Breast epithelium (tissue), 4 donors: ENCODE measurements around the gene BRCA1. TPM values are rescaled to one million over a fixed set of nuclear protein-coding genes. Genes with fewer than 3 reads are reported as not detected.

ENCODE experiments used
- DNase-seq, 2 donors: peaks; one replicate each; pipeline ENCODE4 v3.0.0-alpha.2; 2019; ENCODE audit warnings: low spot score in 2 of 2
- H3K27ac ChIP-seq, 2 donors: fragments of 200-600 bp; sonication (generic) in 1 of 2; one replicate each; pipeline ENCODE4 v1.5.1; 2016 to 2019; ENCODE audit warnings: mild to moderate bottlenecking in 1 of 2
- H3K27me3 ChIP-seq, 2 donors: fragments of 200-600 bp; sonication (generic) in 1 of 2; one replicate each; pipeline versions ENCODE4 v1.5.1 to v1.6.0; 2017 to 2019; ENCODE audit warnings: control low read depth in 1 of 2, mild to moderate bottlenecking in 1 of 2
- H3K36me3 ChIP-seq: fragments of 200-600 bp; one replicate; pipeline ENCODE4 v1.5.1; 2019
- H3K4me1 ChIP-seq, 2 donors: fragments of 200-600 bp; sonication (generic); one replicate each; pipeline ENCODE4 v1.5.1; 2016 to 2019; ENCODE audit warnings: control low read depth in 1 of 2
- H3K4me3 ChIP-seq, 3 donors: fragments of 200-600 bp; sonication (generic); 1 replicate in 2 of 3; 2 replicates in 1 of 3; pipeline ENCODE4 v1.5.1; 2016 to 2019; ENCODE audit warnings: mild to moderate bottlenecking in 3 of 3, moderate library complexity in 2 of 3
- H3K9me3 ChIP-seq, 2 donors: fragments of 200-600 bp; sonication (generic) in 1 of 2; one replicate each; pipeline ENCODE4 v1.5.1; 2016 to 2019; ENCODE audit warnings: control low read depth in 1 of 2
- POLR2A ChIP-seq: fragments of 450-650 bp; IDR thresholded peaks from one replicate; pipeline ENCODE4 v1.6.1; 2016; ENCODE audit warnings: antibody characterized with exemption, mild to moderate bottlenecking, moderate library complexity
- POLR2AphosphoS5 ChIP-seq, 3 donors: sonication (generic); formaldehyde crosslinking; IDR thresholded peaks; one replicate each; pipeline ENCODE4 v1.6.1; 2017; ENCODE audit warnings: antibody characterized with exemption in 3 of 3
- intact Hi-C: fragments of 100-400 bp; cut with DNase I; formaldehyde crosslinking; loops from one replicate; pipeline ENCODE4 v1.15.1; 2023; ENCODE audit warnings: low total_unique reads
- total RNA-seq, 3 donors: library from RNA; depleted of rRNA; stranded (reverse); fragments of >200 nt; gene quantifications; one replicate each; pipeline ENCODE4 v1.1.0, GENCODE V29; 2016
- TF ChIP-seq, protein P1 (sequence below), 3 donors: fragments of 450-650 bp; IDR thresholded peaks; one replicate each; pipeline ENCODE4 v1.5.1; 2016 to 2017; ENCODE audit warnings: antibody characterized with exemption in 3 of 3, mild to moderate bottlenecking in 3 of 3, moderate library complexity in 3 of 3

BRCA1 gene
- total RNA-seq, 3 donors from 2014 or later = 5.2 to 8.9 (median 7.4) TPM

DNA sequence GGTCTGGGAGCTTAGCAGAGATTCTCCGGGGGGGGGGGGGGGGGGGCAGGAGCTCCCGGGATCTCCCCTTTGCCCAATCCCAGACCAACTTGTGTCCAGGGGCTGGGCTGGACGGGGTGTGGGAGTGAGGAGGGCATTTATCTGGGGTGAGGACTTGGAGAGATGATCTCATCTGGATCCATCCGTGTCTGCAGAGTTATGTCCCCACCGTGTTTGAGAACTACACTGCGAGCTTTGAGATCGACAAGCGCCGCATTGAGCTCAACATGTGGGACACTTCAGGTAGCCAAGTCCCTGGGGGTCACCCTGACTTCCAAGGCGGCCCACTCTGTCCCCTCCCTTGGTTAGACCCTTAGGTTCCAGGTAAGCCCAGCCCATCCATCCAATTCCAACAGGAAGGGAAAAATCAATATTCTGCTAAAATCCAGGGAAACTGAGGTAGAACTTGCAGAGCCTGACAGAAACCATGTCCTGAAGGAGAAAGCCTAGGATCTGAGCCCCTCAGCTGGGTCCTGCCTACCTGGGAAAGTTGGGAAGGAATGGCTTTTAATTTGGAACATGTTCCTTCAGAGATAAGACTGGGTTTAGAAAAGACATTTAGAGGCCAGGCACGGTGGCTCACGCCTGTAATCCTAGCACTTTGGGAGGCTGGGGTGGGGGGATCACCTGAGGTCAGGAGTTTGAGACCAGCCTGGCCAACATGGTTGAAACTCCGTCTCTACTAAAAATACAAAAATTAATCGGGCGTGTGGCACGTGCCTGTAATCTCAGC, 99.2 kb downstream of the BRCA1 start:
- Histone ChIP-seq H3K27me3 (no peaks in the 10 kb centered on the region), H3K4me1 (no peaks in the 10 kb centered on the region), H3K9me3 (no peaks in the 10 kb centered on the region), H3K36me3 (no peaks in the 10 kb centered on the region), H3K27ac (peak overlapping the region; percentile 88), H3K4me3 (peak overlapping the region in 2 of 3 donors; percentile 64 to 70)
- intact Hi-C loops = no loop called here
- TF ChIP-seq POLR2A = no peak
- TF ChIP-seq, protein P1, sequence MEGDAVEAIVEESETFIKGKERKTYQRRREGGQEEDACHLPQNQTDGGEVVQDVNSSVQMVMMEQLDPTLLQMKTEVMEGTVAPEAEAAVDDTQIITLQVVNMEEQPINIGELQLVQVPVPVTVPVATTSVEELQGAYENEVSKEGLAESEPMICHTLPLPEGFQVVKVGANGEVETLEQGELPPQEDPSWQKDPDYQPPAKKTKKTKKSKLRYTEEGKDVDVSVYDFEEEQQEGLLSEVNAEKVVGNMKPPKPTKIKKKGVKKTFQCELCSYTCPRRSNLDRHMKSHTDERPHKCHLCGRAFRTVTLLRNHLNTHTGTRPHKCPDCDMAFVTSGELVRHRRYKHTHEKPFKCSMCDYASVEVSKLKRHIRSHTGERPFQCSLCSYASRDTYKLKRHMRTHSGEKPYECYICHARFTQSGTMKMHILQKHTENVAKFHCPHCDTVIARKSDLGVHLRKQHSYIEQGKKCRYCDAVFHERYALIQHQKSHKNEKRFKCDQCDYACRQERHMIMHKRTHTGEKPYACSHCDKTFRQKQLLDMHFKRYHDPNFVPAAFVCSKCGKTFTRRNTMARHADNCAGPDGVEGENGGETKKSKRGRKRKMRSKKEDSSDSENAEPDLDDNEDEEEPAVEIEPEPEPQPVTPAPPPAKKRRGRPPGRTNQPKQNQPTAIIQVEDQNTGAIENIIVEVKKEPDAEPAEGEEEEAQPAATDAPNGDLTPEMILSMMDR (IDR thresholded peaks at IDR 0.05) = no peak
- TF ChIP-seq POLR2AphosphoS5 (IDR thresholded peaks at IDR 0.05) = no peak
- DNase-seq = no peak

DNA sequence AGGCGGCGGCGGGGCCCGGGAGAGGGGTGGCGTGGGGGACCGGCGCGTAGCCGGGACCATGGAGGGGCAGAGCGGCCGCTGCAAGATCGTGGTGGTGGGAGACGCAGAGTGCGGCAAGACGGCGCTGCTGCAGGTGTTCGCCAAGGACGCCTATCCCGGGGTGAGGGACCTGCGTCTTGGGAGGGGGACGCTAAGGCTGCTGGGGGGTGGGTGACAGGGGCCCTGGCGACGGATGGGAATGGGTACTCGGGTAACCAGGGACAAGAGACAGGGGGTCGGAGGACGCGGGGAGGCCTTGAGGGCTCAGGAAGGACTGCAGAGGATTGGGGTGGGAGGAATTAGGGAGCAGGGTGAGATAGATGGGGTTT, 99.9 kb downstream of the BRCA1 start:
- H3K27ac ChIP-seq = peak overlapping the region; percentile 88
- intact Hi-C loops = no loop called here
- H3K9me3 ChIP-seq = no peaks in the 10 kb centered on the region
- no peaks in the 10 kb centered on the region for H3K27me3 ChIP-seq
- DNase-seq = no peak
- H3K4me3 ChIP-seq = peak overlapping the region; percentile 43 to 70 (median 64)
- TF ChIP-seq POLR2A = no peak
- no peak for TF ChIP-seq POLR2AphosphoS5 (IDR thresholded peaks at IDR 0.05)
- TF ChIP-seq, protein P1 (IDR thresholded peaks at IDR 0.05) = no peak
- no peaks in the 10 kb centered on the region for H3K36me3 ChIP-seq
- no peaks in the 10 kb centered on the region for H3K4me1 ChIP-seq

DNA sequence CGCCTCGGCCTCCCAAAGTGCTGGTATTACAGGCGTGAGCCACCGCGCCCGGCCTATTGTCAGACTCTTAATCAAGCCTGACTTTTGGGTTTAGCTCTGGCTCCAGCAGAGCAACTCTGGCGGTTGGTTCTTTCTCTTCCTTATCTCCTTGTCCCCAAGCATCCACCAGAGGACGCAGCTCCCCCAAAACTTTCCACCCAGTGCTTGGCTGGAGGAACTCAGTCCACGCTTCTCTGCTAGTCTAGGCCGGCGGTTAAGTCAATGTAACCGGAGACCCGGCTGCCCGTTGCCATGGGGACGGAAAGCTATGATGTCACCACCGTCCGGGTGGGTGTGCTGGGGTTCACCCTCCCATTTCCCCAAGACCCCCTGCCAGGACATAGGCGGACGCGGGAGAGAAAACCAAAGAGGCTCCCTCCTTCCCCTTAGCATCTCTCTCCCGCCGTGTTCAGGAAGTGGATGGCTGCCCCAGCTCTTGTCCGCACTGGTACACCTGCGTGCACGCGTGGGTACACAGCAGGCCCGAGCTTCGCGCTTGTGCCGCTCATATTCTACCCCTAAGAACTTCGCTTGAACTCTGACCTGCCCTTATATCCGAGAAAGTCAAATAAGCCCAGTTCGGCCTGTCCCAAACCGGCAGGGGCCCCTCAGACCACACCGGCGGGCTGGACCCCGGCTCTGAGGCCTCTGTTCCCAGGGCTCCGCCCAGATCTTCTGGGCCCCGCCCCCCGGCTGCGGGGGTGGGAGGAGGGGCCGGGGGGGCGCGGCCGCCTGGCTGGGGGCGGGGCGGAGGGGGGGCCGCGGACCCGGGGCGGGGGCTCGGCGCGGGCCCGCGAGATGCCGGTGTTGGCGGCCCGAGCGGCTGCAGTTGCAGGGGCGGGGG, 100.5 kb downstream of the BRCA1 start, which contains the start of gene RND2:
TSS of gene RND2 (plus strand) at position 825 of the 883 bp plus-strand sequence. CDS start 117 bp downstream, outside the sequence.
- TF ChIP-seq POLR2AphosphoS5 (IDR thresholded peaks at IDR 0.05) = peak; percentile 51 to 60 (median 57)
- peak; percentile 35 for TF ChIP-seq POLR2A
- TF ChIP-seq, protein P1 (IDR thresholded peaks at IDR 0.05) = peak; percentile 71 to 76 (median 73)

DNA sequence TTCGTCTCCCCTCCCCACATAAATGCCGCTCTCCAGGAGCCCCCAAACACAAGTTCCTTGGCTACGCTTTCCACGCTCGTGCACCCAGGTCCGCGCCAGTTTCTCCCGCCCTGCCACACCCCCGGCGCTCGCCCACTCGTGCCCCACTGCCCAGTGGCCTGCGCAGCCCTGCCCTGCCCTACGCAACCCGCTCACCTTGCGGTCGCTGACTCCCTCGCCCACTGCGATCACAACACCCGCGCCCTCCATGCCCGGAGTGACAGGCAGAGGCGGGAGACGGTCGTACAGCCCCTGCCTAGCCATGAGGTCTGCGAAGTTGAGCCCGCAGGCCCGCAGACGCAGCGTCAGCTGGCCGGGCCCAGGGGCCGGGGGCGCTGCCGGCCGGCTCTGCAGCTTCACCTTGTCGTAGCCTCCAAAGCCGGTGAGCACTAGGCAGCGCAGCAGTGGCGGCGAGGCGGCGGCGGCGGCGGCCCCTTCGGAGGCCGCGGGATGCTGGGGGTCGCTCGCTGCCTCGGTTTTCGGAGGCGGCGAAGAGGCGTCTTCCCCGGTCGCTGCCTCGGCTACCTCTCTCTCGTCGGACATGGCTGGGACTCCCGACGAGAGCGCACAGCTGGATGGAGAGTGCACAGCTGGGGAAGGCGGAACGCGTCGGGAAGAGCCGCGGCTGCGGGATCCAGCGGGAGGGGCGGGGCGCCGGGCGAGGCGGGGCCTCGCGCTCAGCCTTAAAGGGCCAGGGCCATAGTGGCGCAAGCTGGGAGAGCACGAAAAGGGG, 103.2 kb downstream of the BRCA1 start, which contains the start of gene VAT1:
TSS of gene VAT1 (minus strand) at position 645 of the 772 bp plus-strand sequence. CDS start at position 582, 63 bp downstream.
- no peaks in the 10 kb centered on the region for H3K27me3 ChIP-seq
- H3K4me1 ChIP-seq = no peaks in the 10 kb centered on the region
- no peaks in the 10 kb centered on the region for H3K36me3 ChIP-seq
- peak within 1 kb of the TSS; percentile 90 to 97 for H3K27ac ChIP-seq
- intact Hi-C loops = loop anchor here (5.0 kb wide), 1 partner anchor 350 kb away; no protein-coding TSS in a partner anchor
- TF ChIP-seq, protein P1 (IDR thresholded peaks at IDR 0.05) = no peak
- TF ChIP-seq POLR2A (no peak), POLR2AphosphoS5 (IDR thresholded peaks at IDR 0.05) (peak in 2 of 3 donors; percentile 25 to 82)
- peak within 1 kb of the TSS; percentile 82 to 100 (median 90) for H3K4me3 ChIP-seq
- H3K9me3 ChIP-seq = no peaks in the 10 kb centered on the region
- DNase-seq = peak; percentile 66 to 76

More for the DNA sequence above, 100.5 kb downstream of the BRCA1 start, which contains the start of gene RND2:
- Histone ChIP-seq H3K9me3 (no peaks in the 10 kb centered on the region), H3K27me3 (no peaks in the 10 kb centered on the region), H3K4me3 (peak within 1 kb of the TSS; percentile 43 to 70 (median 64)), H3K4me1 (no peaks in the 10 kb centered on the region), H3K36me3 (no peaks in the 10 kb centered on the region), H3K27ac (peak within 1 kb of the TSS; percentile 88)
- intact Hi-C loops = loop anchor here (5.0 kb wide), 1 partner anchor 352 kb away; no protein-coding TSS in a partner anchor
- DNase-seq = peak; percentile 83 to 89
